Measurements from ENCODE around the gene B3GNT9.
A peak's percentile ranks its signal among the peaks of the same experiment; 100 is the strongest.

B3GNT9 gene

DNA sequence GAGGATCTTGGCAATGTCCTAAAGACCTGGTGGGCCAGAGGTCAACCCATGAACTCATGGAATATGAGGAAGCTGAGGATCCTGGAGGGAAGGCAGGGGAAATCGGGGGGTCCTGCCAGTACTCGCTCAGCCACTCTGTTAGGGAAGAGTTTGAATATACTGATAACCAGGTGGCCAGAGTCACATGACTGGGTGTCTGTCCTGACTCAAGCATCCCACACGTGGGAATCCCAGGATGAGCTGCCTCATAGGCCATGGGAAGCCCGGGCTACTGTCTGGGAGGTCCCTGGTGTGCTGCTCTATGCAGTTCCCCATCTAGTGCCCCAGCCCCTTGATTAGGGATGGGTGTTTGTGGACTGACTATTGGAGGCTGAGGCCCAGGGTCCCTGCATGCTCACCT lies 37.5 kb upstream of the B3GNT9 start:
- H4K20me1 ChIP-seq (ENCODE audit: insufficient read depth, low read length): peaks cover 10% of the 10 kb centered on the region
- peaks cover 10% of the 10 kb centered on the region for H3K36me3 ChIP-seq (ENCODE audit: insufficient read depth, low read length)
- ATAC-seq (ENCODE audit: insufficient read depth, low read depth) (no peak), DNase-seq (no peak)
- H3K4me2 ChIP-seq (ENCODE audit: insufficient read depth, low read length): no peak overlapping the region
- peaks cover 43% of the 10 kb centered on the region for H3K4me1 ChIP-seq (ENCODE audit: insufficient read depth, low read length)
- no peaks in the 10 kb centered on the region for H3K9me3 ChIP-seq (ENCODE audit: insufficient read depth, low read length, severe bottlenecking)
- no peak for TF ChIP-seq CTCF (IDR thresholded peaks at IDR 0.05; ENCODE audit: borderline replicate concordance, extremely low read depth, low read length, poor library complexity, severe bottlenecking)
- H3K79me2 ChIP-seq (ENCODE audit: insufficient read depth, low read length): peaks cover 23% of the 10 kb centered on the region
- H3K27me3 ChIP-seq (ENCODE audit: insufficient read depth, low read length, poor library complexity): no peaks in the 10 kb centered on the region
- H3K4me3 ChIP-seq (ENCODE audit: low read depth in 1 of 2, low read length in 2 of 2): no peak overlapping the region
- H2AFZ ChIP-seq (ENCODE audit: low read depth, low read length): no peak overlapping the region
- no peak overlapping the region for H3K27ac ChIP-seq (ENCODE audit: low read length)
- no peak overlapping the region for H3K9ac ChIP-seq (ENCODE audit: low read depth, low read length)

GRCh38 chr16:67187175-67187890 lies 36.5 kb upstream of the B3GNT9 start:
- Histone ChIP-seq H3K27me3 (ENCODE audit: insufficient read depth, low read length, poor library complexity) (no peaks in the 10 kb centered on the region), H3K36me3 (ENCODE audit: insufficient read depth, low read length) (peaks cover 2% of the 10 kb centered on the region; the same call in 1 of the 2 replicates), H4K20me1 (ENCODE audit: insufficient read depth, low read length) (peaks cover 3% of the 10 kb centered on the region), H2AFZ (ENCODE audit: low read depth, low read length) (no peak overlapping the region), H3K27ac (ENCODE audit: low read length) (no peak overlapping the region), H3K9me3 (ENCODE audit: insufficient read depth, low read length, severe bottlenecking) (no peaks in the 10 kb centered on the region), H3K9ac (ENCODE audit: low read depth, low read length) (no peak overlapping the region), H3K4me1 (ENCODE audit: insufficient read depth, low read length) (peaks cover 43% of the 10 kb centered on the region), H3K4me2 (ENCODE audit: insufficient read depth, low read length) (no peak overlapping the region), H3K4me3 (ENCODE audit: low read depth in 1 of 2, low read length in 2 of 2) (no peak overlapping the region), H3K79me2 (ENCODE audit: insufficient read depth, low read length) (peaks cover 23% of the 10 kb centered on the region)
- DNase-seq (no peak), ATAC-seq (ENCODE audit: insufficient read depth, low read depth) (no peak)
- TF ChIP-seq EZH2 (IDR thresholded peaks at IDR 0.05; ENCODE audit: borderline replicate concordance, low read depth, low read length, severe bottlenecking) (no peak), CTCF (IDR thresholded peaks at IDR 0.05; ENCODE audit: borderline replicate concordance, extremely low read depth, low read length, poor library complexity, severe bottlenecking) (no peak)

GRCh38 chr16:67186550-67186950 lies 35.8 kb upstream of the B3GNT9 start:
- Histone ChIP-seq H3K4me3 (ENCODE audit: low read depth in 1 of 2, low read length in 2 of 2) (no peak overlapping the region), H3K79me2 (ENCODE audit: insufficient read depth, low read length) (peaks cover 20% of the 10 kb centered on the region), H3K4me2 (ENCODE audit: insufficient read depth, low read length) (no peak overlapping the region), H4K20me1 (ENCODE audit: insufficient read depth, low read length) (peaks cover 3% of the 10 kb centered on the region; the same call in 1 of the 2 replicates), H3K27me3 (ENCODE audit: insufficient read depth, low read length, poor library complexity) (no peaks in the 10 kb centered on the region), H2AFZ (ENCODE audit: low read depth, low read length) (no peak overlapping the region), H3K36me3 (ENCODE audit: insufficient read depth, low read length) (no peaks in the 10 kb centered on the region), H3K9ac (ENCODE audit: low read depth, low read length) (no peak overlapping the region), H3K27ac (ENCODE audit: low read length) (no peak overlapping the region), H3K4me1 (ENCODE audit: insufficient read depth, low read length) (peaks cover 47% of the 10 kb centered on the region), H3K9me3 (ENCODE audit: insufficient read depth, low read length, severe bottlenecking) (no peaks in the 10 kb centered on the region)
- ATAC-seq (ENCODE audit: insufficient read depth, low read depth) (no peak), DNase-seq (no peak)
- TF ChIP-seq EZH2 (IDR thresholded peaks at IDR 0.05; ENCODE audit: borderline replicate concordance, low read depth, low read length, severe bottlenecking): no peak

DNA sequence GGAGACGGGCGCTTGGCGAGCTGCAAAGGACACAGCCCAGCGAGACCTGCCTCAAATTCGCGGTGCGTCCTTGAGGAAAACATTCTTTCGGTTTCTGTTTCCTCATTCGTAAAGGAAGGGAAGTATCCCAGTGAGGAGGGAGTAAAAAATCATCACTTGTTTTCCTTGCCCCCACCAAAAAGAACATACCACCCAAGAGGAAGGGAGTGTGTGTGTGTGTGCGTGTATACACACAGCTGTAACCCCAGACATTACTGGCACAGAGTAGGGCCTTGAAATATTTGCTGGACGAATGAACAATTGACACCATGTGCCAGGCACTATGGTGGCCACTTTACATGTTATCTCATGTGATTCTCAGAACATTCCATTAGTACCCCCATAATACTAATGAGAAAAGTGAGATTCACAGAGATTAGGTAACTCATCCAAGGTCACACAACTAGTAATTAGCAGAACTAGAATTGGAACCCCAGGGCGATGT lies 34.9 kb upstream of the B3GNT9 start:
- peak overlapping the region; percentile 9; the same call in 1 of the 2 replicates for H3K9ac ChIP-seq (ENCODE audit: low read depth, low read length)

More for the DNA sequence above, 34.9 kb upstream of the B3GNT9 start:
- H3K4me3 ChIP-seq (ENCODE audit: low read depth in 1 of 2, low read length in 2 of 2): peak overlapping the region in 1 of 2 experiments; percentile 87; a peak in 2 of 4 replicates
- ATAC-seq (ENCODE audit: insufficient read depth, low read depth): no peak
- TF ChIP-seq EZH2 (IDR thresholded peaks at IDR 0.05; ENCODE audit: borderline replicate concordance, low read depth, low read length, severe bottlenecking) (no peak), CTCF (IDR thresholded peaks at IDR 0.05; ENCODE audit: borderline replicate concordance, extremely low read depth, low read length, poor library complexity, severe bottlenecking) (no peak)
- peaks cover 47% of the 10 kb centered on the region for H3K4me1 ChIP-seq (ENCODE audit: insufficient read depth, low read length)
- peak overlapping the region; percentile 40; the same call in 1 of the 2 replicates for H2AFZ ChIP-seq (ENCODE audit: low read depth, low read length)
- H3K4me2 ChIP-seq (ENCODE audit: insufficient read depth, low read length): peak overlapping the region; percentile 99
- H3K36me3 ChIP-seq (ENCODE audit: insufficient read depth, low read length): no peaks in the 10 kb centered on the region
- no peak overlapping the region for H3K27ac ChIP-seq (ENCODE audit: low read length)
- DNase-seq: no peak
- peaks cover 24% of the 10 kb centered on the region for H3K79me2 ChIP-seq (ENCODE audit: insufficient read depth, low read length)
- no peaks in the 10 kb centered on the region for H3K9me3 ChIP-seq (ENCODE audit: insufficient read depth, low read length, severe bottlenecking)
- H4K20me1 ChIP-seq (ENCODE audit: insufficient read depth, low read length): peaks cover 3% of the 10 kb centered on the region; the same call in 1 of the 2 replicates
- H3K27me3 ChIP-seq (ENCODE audit: insufficient read depth, low read length, poor library complexity): no peaks in the 10 kb centered on the region
